Measurements from ENCODE around the gene APOL6. TPM values are rescaled to one million over a fixed set of nuclear protein-coding genes. Genes with fewer than 3 reads are reported as not detected.

Gene APOL6
- total and polyA plus RNA-seq, 2 of the 13 experiments (the other 11 are each of a cell fraction or from before 2014, with no cell fraction given), result 5.2 to 7.5 TPM

- TF ChIP-seq, protein P1, sequence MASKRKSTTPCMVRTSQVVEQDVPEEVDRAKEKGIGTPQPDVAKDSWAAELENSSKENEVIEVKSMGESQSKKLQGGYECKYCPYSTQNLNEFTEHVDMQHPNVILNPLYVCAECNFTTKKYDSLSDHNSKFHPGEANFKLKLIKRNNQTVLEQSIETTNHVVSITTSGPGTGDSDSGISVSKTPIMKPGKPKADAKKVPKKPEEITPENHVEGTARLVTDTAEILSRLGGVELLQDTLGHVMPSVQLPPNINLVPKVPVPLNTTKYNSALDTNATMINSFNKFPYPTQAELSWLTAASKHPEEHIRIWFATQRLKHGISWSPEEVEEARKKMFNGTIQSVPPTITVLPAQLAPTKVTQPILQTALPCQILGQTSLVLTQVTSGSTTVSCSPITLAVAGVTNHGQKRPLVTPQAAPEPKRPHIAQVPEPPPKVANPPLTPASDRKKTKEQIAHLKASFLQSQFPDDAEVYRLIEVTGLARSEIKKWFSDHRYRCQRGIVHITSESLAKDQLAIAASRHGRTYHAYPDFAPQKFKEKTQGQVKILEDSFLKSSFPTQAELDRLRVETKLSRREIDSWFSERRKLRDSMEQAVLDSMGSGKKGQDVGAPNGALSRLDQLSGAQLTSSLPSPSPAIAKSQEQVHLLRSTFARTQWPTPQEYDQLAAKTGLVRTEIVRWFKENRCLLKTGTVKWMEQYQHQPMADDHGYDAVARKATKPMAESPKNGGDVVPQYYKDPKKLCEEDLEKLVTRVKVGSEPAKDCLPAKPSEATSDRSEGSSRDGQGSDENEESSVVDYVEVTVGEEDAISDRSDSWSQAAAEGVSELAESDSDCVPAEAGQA (IDR thresholded peaks at IDR 0.05; ENCODE audit: low read depth), result no peak
- TF ChIP-seq, protein P1 (CRISPR knock-in tag; IDR thresholded peaks at IDR 0.05; ENCODE audit: borderline replicate concordance), result no peak
- TF ChIP-seq ZNF292 (CRISPR knock-in tag; IDR thresholded peaks at IDR 0.05; ENCODE audit: borderline replicate concordance, low read depth) (peak; percentile 33; the same call in 1 of the 2 replicates), KLF6 (CRISPR knock-in tag; IDR thresholded peaks at IDR 0.05) (0 out of 2 replicates have a peak, but pooled peaks have one; percentile 17), MAZ (IDR thresholded peaks at IDR 0.05; ENCODE audit: borderline replicate concordance, low read depth, low read length) (no peak), MAZ (CRISPR knock-in tag; IDR thresholded peaks at IDR 0.05; ENCODE audit: low read depth) (no peak), DNMT3B (CRISPR knock-in tag; conservative IDR thresholded peaks at IDR 0.05) (no peak), ZUFSP (CRISPR knock-in tag; IDR thresholded peaks at IDR 0.05; ENCODE audit: borderline replicate concordance) (no peak), GMEB1 (CRISPR knock-in tag; IDR thresholded peaks at IDR 0.05; ENCODE audit: borderline replicate concordance) (no peak), ZNF891 (CRISPR knock-in tag; IDR thresholded peaks at IDR 0.05) (no peak), FOXP4 (CRISPR knock-in tag; IDR thresholded peaks at IDR 0.05) (no peak), EED (CRISPR knock-in tag; IDR thresholded peaks at IDR 0.05) (no peak), HMG20B (CRISPR knock-in tag; conservative IDR thresholded peaks at IDR 0.05) (no peak), NFKB2 (CRISPR knock-in tag; IDR thresholded peaks at IDR 0.05; ENCODE audit: borderline replicate concordance) (no peak), ZKSCAN5 (CRISPR knock-in tag; IDR thresholded peaks at IDR 0.05) (no peak), HOXA7 (CRISPR knock-in tag; IDR thresholded peaks at IDR 0.05) (no peak), ZNF496 (CRISPR knock-in tag; IDR thresholded peaks at IDR 0.05; ENCODE audit: insufficient replicate concordance) (no peak)
- TF ChIP-seq, protein P2, sequence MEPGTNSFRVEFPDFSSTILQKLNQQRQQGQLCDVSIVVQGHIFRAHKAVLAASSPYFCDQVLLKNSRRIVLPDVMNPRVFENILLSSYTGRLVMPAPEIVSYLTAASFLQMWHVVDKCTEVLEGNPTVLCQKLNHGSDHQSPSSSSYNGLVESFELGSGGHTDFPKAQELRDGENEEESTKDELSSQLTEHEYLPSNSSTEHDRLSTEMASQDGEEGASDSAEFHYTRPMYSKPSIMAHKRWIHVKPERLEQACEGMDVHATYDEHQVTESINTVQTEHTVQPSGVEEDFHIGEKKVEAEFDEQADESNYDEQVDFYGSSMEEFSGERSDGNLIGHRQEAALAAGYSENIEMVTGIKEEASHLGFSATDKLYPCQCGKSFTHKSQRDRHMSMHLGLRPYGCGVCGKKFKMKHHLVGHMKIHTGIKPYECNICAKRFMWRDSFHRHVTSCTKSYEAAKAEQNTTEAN (CRISPR knock-in tag; conservative IDR thresholded peaks at IDR 0.05), result no peak
These were observed 5.9 kb upstream of the APOL6 start (continued) for GRCh38 chr22:35642305-35642741.
